ENCODE data around the gene NTRK3. TPM values are rescaled to one million over a fixed set of nuclear protein-coding genes. Genes with fewer than 3 reads are reported as not detected.

The NTRK3 gene
- total RNA-seq, 1 donor from 2014 or later = not detected

DNA sequence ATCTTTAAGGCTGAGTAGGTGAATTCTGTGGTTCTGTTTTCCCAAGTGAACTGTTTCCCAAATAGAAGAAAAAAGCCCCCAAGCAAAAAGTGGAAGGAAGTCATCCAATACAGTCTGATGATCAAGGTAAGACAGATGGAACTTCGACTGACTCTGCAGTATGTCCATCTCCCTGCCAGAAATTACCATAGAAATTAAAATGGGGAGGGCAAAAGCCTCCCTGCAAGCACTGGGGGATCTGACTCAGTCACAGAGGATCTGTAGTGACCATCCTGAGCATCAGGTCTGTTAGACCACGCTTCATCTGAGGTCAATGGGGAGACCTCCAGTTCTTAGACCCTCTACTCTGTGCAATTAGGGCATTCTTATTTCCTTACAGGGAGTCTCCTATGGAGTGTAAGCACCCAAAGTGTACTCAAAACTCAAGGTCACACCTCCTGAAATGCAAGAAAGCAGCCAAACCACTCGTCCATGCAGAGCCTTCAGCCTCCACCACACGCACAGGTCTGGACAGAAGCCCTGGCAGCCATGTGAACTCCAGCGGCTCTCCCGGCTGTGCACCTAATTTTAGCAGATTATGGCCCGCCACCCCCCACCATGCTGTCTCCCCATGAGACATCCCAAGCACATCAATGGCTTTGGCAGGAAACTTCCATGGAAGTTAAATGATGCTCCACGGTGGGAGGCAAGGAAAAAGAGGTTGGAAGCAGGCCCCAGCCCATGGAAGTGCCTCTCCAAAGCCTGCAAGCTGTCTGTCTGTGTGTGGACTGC, 348.7 kb downstream of the NTRK3 start:
- no peak for TF ChIP-seq CTCF (IDR thresholded peaks at IDR 0.05; ENCODE audit: unreplicated experiment)
- Mint-ChIP-seq H3K4me3 (ENCODE audit: low read depth) (no peak overlapping the region), H3K9me3 (ENCODE audit: low read depth) (no peaks in the 10 kb centered on the region), H3K4me1 (ENCODE audit: low read depth) (no peaks in the 10 kb centered on the region), H3K36me3 (ENCODE audit: insufficient read depth) (no peaks in the 10 kb centered on the region), H3K27me3 (peaks cover 22% of the 10 kb centered on the region), H3K27ac (no peak overlapping the region)
- DNase-seq (ENCODE audit: low spot score, unreplicated experiment) = no peak

- peaks cover 20% of the 10 kb centered on the region for H3K27me3 Mint-ChIP-seq
- TF ChIP-seq CTCF (IDR thresholded peaks at IDR 0.05; ENCODE audit: unreplicated experiment) = no peak
- no peaks in the 10 kb centered on the region for H3K9me3 Mint-ChIP-seq (ENCODE audit: low read depth)
- H3K36me3 Mint-ChIP-seq (ENCODE audit: insufficient read depth) = no peaks in the 10 kb centered on the region
- H3K27ac Mint-ChIP-seq = no peak overlapping the region
- DNase-seq (ENCODE audit: low spot score, unreplicated experiment) = no peak
- H3K4me1 Mint-ChIP-seq (ENCODE audit: low read depth) = no peaks in the 10 kb centered on the region
- no peak overlapping the region for H3K4me3 Mint-ChIP-seq (ENCODE audit: low read depth)
These were observed 350.1 kb downstream of the NTRK3 start for GRCh38 chr15:87906444-87906843.

- DNase-seq (ENCODE audit: low spot score, unreplicated experiment) = no peak
- Mint-ChIP-seq H3K27ac (no peak overlapping the region), H3K4me1 (ENCODE audit: low read depth) (no peaks in the 10 kb centered on the region), H3K27me3 (peaks cover 9% of the 10 kb centered on the region), H3K4me3 (ENCODE audit: low read depth) (no peak overlapping the region), H3K36me3 (ENCODE audit: insufficient read depth) (no peaks in the 10 kb centered on the region), H3K9me3 (ENCODE audit: low read depth) (no peaks in the 10 kb centered on the region)
- no peak for TF ChIP-seq CTCF (IDR thresholded peaks at IDR 0.05; ENCODE audit: unreplicated experiment)
These were observed 353.6 kb downstream of the NTRK3 start for GRCh38 chr15:87902772-87903426.

- H3K27ac Mint-ChIP-seq = no peak overlapping the region
- no peaks in the 10 kb centered on the region for H3K9me3 Mint-ChIP-seq (ENCODE audit: low read depth)
- no peak for DNase-seq (ENCODE audit: low spot score, unreplicated experiment)
- no peaks in the 10 kb centered on the region for H3K4me1 Mint-ChIP-seq (ENCODE audit: low read depth)
- no peak overlapping the region for H3K4me3 Mint-ChIP-seq (ENCODE audit: low read depth)
- TF ChIP-seq CTCF (IDR thresholded peaks at IDR 0.05; ENCODE audit: unreplicated experiment) = no peak
- H3K27me3 Mint-ChIP-seq = peaks cover 6% of the 10 kb centered on the region
- no peaks in the 10 kb centered on the region for H3K36me3 Mint-ChIP-seq (ENCODE audit: insufficient read depth)
These were observed 354.4 kb downstream of the NTRK3 start for GRCh38 chr15:87901926-87902690.

DNA sequence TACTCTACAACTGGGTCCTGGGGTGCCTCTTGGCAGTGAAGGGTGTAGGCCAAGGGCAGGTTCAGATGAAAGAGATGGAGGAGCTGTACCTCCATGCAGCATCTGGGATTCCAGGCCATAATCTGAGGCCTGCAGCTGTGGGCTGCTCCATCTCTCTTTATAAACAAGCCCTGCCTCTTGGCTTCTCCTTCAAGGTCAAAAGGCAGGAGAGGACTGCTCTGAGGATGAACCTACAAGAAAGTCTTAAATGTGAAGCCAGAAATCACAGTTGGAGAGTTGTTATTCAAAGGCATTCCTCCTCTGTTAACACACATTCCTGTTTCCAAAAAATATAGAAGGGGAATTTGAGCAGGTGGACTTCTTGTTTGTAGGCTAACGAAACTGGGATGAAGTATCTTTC, 355.5 kb downstream of the NTRK3 start:
- H3K9me3 Mint-ChIP-seq (ENCODE audit: low read depth) = no peaks in the 10 kb centered on the region
- no peak overlapping the region for H3K4me3 Mint-ChIP-seq (ENCODE audit: low read depth)
- no peak overlapping the region for H3K27ac Mint-ChIP-seq
- no peak for DNase-seq (ENCODE audit: low spot score, unreplicated experiment)
- no peak for TF ChIP-seq CTCF (IDR thresholded peaks at IDR 0.05; ENCODE audit: unreplicated experiment)
- H3K27me3 Mint-ChIP-seq = peaks cover 6% of the 10 kb centered on the region
- no peaks in the 10 kb centered on the region for H3K4me1 Mint-ChIP-seq (ENCODE audit: low read depth)
- H3K36me3 Mint-ChIP-seq (ENCODE audit: insufficient read depth) = no peaks in the 10 kb centered on the region

Measured in progenitor cell of endocrine pancreas (in vitro differentiated cells).